ENCODE data around the gene ARHGAP33.
"Not testable (repeated sequence)": the region's sequence is repeated elsewhere in the genome, so short reads cannot be mapped to it uniquely, and the experiment has no call there.

Gene ARHGAP33

DNA sequence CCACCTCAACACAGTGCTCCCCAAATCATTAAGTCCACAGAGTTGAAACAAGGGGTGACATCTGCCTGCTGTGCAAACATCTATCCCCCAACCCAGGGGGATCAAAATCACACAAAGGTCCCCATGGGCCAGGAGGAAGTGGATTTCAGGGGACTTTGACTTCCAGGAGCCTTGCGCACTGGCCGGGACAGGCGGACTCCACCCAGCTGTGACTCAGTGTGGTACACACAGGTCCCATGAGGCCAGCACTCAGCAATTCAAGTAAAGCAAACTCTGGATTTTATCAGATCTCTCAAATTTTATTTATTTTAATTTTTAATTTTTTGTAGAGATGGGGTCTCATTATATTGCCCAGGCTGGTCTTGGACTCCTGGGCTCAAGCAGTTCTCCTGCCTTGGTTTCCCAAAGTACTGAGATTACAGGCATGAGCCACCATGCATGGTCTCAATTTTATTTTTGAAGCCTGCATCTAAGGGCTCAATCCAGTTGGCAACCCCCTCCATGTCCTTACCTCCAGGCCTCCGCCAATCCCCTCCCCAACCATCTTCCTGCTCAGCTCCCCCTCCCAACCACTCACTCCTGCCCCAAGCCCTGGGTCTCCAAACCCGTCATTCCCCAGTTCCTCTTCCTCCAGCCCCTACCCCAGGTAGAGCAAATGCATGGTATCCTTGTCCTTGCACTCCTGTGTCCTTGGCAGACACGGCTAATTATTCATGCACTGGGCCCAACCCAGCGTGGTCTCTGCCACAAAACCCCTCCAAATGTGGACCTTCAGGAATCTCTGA is 18.2 kb downstream of the ARHGAP33 start:
- Mint-ChIP-seq H3K36me3 (no peaks in the 10 kb centered on the region), H3K4me3 (no peak overlapping the region), H3K4me1 (peaks cover 7 to 11% of the 10 kb centered on the region in 2 donors), H3K27me3 (peaks cover 32 to 50% of the 10 kb centered on the region in 2 donors), H3K27ac (peak overlapping the region; percentile 52), H3K9me3 (no peaks in the 10 kb centered on the region)
- ATAC-seq (replicated peaks) (peak in 1 of 2 donors; percentile 46), DNase-seq (no peak)

DNA sequence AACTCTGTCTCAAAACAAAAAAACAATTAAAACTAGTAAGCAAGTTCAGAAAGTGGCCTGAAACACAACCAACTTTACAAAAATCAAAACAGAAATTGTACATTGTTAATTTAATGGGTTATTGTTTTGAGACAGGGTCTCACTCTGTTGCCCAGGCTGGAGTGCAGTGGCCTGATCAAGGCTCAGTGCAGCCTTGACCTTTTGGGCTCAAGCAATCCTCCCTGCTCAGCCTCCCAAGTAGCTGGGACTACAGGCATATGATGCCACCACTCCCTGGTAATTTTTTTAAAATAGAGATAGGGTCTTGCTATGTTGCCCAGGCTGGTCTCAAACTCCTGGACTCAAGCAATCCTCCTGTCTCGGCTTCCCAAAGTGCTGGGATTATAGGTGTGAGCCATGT is 20.2 kb downstream of the ARHGAP33 start:
- H3K27ac Mint-ChIP-seq; DNase-seq; H3K4me3 Mint-ChIP-seq; ATAC-seq (replicated peaks); H3K9me3 Mint-ChIP-seq; H3K36me3 Mint-ChIP-seq: not testable (repeated sequence)
- Mint-ChIP-seq H3K4me1 (peaks cover 6 to 11% of the 10 kb centered on the region in 2 donors), H3K27me3 (peaks cover 36 to 55% of the 10 kb centered on the region in 2 donors)

DNA sequence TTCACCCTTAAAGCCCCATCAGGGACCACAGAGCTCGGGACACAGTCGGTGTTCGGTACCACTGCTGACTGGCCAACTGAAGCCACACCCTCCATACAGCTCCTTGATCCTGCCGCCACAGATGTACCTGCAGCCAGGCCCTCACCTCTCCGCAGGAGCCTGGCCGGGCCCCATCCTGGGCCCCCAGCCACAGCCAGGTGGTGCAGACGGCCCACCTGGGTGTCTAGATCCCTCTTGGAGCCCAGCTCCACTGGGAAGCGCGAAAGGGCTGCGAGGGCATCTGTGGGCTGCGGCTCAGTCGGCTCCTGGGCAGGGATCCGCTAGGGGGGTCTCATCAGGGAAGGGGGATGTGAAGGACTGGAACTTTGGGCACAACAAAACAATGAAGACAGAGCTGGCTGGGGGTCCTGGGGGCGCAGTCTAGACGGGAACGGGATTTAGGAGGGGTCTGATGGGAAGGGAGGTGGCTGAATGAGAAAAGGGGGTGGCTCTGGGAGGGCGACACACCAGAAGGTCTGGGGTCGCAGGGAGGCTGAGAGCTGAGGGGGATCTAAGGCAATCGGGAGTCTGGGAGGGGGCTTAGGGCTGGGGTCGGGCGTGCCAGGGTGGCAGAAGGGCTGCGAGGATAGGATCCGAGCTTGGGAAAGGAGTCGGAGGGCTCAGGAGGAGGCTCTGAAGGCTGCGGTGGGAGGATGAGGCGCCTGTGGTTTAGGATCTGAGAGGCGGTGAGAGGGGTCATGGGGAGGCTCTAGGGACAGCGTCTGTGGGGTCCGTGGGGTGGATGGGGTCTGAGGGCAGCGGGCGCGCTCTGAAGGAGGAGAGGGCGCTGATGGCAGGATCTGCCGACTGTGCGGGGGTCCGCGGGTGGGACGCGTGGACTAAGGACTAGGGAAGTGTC is 21.5 kb downstream of the ARHGAP33 start:
- DNase-seq (no peak), ATAC-seq (replicated peaks) (no peak)
- Mint-ChIP-seq H3K27me3 (peaks cover 36 to 50% of the 10 kb centered on the region in 2 donors), H3K4me1 (peaks cover 6 to 11% of the 10 kb centered on the region in 2 donors), H3K9me3 (peaks cover 0 to 2% of the 10 kb centered on the region in 2 donors), H3K4me3 (peak overlapping the region in 1 of 2 donors; percentile 52), H3K36me3 (no peaks in the 10 kb centered on the region), H3K27ac (no peak overlapping the region)

DNA sequence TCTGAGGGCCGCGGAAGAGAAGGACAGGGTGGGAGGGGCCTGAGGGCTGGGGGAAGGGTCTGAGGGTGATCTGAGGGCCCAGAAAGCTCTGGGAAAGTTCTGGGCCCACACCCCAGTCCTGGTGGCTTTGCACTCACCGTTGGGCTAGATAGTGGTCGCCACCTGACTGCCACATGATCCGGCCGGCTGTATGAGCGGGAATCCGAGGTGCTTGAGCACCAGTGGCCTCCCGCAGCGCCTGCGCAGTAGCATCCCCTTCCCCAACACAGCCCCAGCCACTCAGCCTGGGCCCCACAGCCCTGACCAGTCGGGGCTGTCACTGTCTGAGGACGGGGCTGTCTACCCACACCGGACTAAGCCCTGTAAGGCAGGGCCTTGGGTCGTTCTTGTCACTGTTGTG is 22.3 kb downstream of the ARHGAP33 start:
- H3K27me3 Mint-ChIP-seq = peaks cover 32 to 43% of the 10 kb centered on the region in 2 donors
- H3K4me3 Mint-ChIP-seq = no peak overlapping the region
- H3K9me3 Mint-ChIP-seq = peaks cover 0 to 2% of the 10 kb centered on the region in 2 donors
- H3K4me1 Mint-ChIP-seq = peaks cover 6 to 11% of the 10 kb centered on the region in 2 donors
- DNase-seq = no peak
- ATAC-seq (replicated peaks) = peak; percentile 25 to 39
- no peaks in the 10 kb centered on the region for H3K36me3 Mint-ChIP-seq
- H3K27ac Mint-ChIP-seq = no peak overlapping the region

DNA sequence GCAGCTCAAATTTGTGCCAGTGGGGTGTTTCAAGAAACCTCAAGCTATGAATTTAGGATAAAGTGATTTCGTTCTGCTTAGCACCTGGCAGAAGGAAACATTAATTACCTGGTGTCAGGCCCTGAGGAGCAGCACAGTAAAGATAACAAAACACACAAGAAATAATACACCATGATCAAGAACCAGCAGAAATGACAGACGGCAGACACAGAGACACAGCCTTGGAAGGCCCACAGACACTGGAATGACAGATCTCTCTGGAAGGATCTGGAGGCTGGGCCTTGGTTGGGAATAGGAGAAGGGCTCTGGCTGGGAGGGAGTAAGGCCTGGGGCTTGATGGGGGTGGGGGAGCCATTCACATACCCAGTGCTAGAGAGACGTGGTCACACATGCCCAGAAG is 26.5 kb downstream of the ARHGAP33 start:
- peak overlapping the region; percentile 4 for H3K27ac Mint-ChIP-seq
- peaks cover 15 to 21% of the 10 kb centered on the region in 2 donors for H3K27me3 Mint-ChIP-seq
- peaks cover 0 to 2% of the 10 kb centered on the region in 2 donors for H3K9me3 Mint-ChIP-seq
- H3K36me3 Mint-ChIP-seq = no peaks in the 10 kb centered on the region
- no peak overlapping the region for H3K4me3 Mint-ChIP-seq
- ATAC-seq (replicated peaks) (no peak), DNase-seq (no peak)
- peaks cover 17 to 24% of the 10 kb centered on the region in 2 donors for H3K4me1 Mint-ChIP-seq

DNA sequence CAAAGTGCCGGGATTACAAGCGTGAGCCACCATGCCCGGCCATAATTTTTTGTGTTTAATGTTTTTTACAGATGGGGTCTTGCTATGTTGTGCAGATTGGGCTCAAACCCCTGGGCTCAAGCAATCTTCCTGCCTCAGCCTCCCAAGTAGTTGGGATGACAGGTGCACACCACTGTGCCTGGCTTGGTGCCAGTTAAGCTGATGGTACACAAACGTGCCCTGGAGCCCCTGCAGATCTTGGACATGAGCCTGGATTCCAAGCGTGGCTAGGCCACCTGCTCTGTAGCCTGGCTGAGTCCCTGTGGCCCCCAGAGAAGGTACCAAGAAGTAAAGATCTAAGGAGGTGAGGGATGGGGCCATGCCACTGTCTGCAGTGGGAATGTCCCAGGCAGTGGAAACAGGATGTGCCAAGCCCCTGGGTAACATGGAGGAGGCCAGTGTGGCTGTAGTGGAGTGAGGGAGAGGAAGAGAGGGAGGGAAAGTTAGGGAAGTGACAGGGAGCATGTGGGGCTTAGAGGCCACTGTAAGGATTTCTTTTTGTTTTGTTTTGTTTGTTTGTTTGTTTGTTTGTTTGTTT is 30.2 kb downstream of the ARHGAP33 start:
- H3K27me3 Mint-ChIP-seq = peaks cover 2 to 5% of the 10 kb centered on the region in 2 donors
- peaks cover 14 to 17% of the 10 kb centered on the region in 2 donors for H3K4me1 Mint-ChIP-seq
- H3K36me3 Mint-ChIP-seq = no peaks in the 10 kb centered on the region
- ATAC-seq (replicated peaks) = no peak
- no peak for DNase-seq
- no peak overlapping the region for H3K4me3 Mint-ChIP-seq
- H3K9me3 Mint-ChIP-seq = peaks cover 0 to 2% of the 10 kb centered on the region in 2 donors
- H3K27ac Mint-ChIP-seq = peak overlapping the region; percentile 59

DNA sequence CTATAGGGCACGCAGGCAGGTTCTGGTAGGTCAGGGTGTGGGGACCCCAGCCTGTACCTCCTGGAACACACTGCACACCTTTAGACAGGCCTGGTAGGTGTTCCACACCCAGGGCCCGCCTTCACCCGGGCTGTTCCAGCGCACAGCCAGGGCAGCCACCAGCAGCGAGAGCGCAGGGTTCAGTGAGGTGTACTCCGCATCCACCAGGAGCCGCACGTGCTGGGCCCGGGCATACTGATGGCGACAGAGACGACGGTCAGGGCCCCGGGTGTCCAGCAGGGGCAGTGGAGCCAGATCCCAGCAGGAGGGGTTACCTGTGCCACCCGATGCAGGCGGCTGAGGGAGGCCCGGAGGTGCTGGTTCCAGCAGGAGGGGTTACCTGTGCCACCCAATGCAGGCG is 31.2 kb downstream of the ARHGAP33 start:
- DNase-seq (no peak), ATAC-seq (replicated peaks) (no peak)
- H3K27me3 Mint-ChIP-seq = peaks cover 12% of the 10 kb centered on the region in 2 donors
- H3K36me3 Mint-ChIP-seq = no peaks in the 10 kb centered on the region
- no peak overlapping the region for H3K27ac Mint-ChIP-seq
- H3K4me1 Mint-ChIP-seq = peaks cover 14 to 17% of the 10 kb centered on the region in 2 donors
- no peak overlapping the region for H3K4me3 Mint-ChIP-seq
- H3K9me3 Mint-ChIP-seq = peaks cover 0 to 2% of the 10 kb centered on the region in 2 donors

DNA sequence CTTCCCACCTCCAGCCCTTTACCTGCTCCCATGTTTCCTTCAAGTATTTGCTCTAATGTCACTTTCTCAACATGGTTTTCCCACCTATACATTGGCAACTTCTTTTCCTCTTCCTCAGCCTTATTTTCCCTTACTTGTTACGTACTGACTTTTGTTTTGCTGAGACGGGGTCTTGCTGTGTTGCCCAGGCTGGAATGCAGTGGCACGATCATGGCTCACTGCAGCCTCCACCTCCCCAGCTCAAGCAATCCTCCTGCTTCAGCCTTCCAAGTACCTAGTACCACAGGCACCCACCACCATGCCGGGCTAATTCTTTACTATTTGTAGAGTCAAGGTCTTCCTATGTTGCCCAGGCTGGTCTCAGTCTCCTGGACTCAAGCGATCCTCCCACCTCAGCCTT is 32.3 kb downstream of the ARHGAP33 start:
- H3K9me3 Mint-ChIP-seq = no peaks in the 10 kb centered on the region
- H3K36me3 Mint-ChIP-seq = no peaks in the 10 kb centered on the region
- H3K27ac Mint-ChIP-seq = no peak overlapping the region
- H3K27me3 Mint-ChIP-seq = peaks cover 16 to 22% of the 10 kb centered on the region in 2 donors
- no peak overlapping the region for H3K4me3 Mint-ChIP-seq
- H3K4me1 Mint-ChIP-seq = peaks cover 14 to 17% of the 10 kb centered on the region in 2 donors
- ATAC-seq (replicated peaks) (no peak), DNase-seq (no peak)

DNA sequence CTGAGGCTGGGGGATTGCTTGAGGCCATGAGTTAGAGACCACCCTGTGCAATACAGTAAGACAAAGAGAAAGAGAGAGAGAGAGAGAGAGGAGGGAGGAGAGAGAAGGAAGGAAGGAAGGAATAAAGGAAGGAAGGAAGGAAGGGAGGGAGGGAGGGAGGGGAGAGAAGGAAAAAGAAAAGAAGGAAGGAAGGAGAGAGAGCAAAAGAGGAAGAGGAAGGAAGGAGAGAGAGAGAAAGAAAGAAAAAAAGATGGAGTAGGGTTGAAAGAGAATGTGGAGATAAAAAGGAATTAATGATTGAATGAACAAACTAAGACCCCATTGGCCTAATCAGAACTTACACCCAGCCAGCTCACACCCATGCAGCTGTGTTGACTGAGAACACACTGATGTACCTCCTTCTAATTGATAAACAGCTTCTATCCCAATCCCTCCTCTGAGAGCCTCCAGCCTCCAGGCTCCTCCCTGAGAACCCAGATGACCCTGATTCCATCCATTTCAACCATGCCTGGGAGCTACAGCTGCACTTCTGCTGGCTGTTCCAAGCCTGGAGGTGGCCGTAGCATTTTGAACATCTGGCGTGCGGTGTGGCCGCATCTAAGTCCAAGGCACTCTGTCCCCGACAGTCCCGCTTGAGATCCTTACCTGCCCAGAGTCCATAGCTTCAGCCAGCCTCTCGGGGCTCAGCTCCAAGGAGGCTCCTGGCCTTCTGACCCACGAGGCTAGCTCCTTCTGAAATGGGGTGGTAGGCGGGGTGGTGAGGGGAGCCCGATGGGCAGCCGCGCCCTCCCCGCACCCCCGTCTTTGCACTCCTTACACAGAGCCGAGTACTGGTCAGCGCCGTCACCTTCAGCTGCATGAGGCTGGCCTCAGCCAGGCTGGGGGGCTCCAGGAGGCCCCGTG is 36.2 kb downstream of the ARHGAP33 start:
- peaks cover 0 to 2% of the 10 kb centered on the region in 2 donors for H3K4me1 Mint-ChIP-seq
- ATAC-seq (replicated peaks) = no peak

DNA sequence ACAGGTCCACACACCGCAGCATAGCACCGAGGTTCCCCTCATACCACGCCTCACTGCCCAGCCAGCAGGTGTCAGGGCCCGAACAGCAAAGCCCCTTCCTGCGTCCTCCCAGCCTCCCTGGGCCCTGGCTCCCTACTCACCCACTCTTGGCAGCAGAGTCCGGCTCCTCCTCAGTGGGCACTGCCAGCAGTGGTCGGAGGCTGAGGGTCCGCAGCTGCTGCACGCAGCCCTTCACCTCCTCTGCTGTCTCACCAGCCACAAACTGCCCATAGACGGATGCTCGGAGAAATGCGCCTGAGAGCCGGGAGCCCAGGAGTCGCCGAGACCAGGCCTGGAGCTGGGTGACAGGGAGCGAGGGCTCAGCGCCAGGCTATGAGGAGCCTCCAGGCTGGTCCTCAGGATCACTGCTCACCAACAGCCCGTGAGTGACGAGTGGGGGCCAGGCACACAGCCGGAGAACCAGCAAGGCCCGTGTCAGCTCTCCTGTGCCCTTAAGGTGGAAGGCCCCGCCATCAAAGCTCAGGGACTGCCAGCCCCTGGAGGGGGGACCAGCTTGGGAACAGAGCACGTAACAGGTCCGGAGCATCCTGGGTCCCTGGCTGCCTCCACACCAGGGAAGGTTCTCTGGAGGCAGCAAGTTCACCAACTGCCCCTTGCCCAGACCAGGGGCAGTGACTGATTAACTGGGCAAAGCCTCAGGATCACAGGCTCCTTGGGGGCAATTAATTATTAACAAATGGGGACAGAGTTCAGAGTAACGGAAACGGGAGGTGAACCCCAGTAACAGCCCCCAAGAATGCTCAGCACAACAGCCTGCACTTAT is 37.1 kb downstream of the ARHGAP33 start, which contains the start of gene PRODH2:
Gene PRODH2 (minus strand): TSS at position 626 of the 823 bp plus-strand sequence. CDS start 40 bp downstream, at position 586.
- DNase-seq (no peak), ATAC-seq (replicated peaks) (no peak)
- H3K9me3 Mint-ChIP-seq = peaks cover 0 to 4% of the 10 kb centered on the region in 2 donors
- no peak within 1 kb of the TSS for H3K4me3 Mint-ChIP-seq
- peaks cover 0 to 2% of the 10 kb centered on the region in 2 donors for H3K4me1 Mint-ChIP-seq
- H3K27ac Mint-ChIP-seq = no peak within 1 kb of the TSS
- peaks cover 33 to 41% of the 10 kb centered on the region in 2 donors for H3K27me3 Mint-ChIP-seq
- peaks cover 0 to 3% of the 10 kb centered on the region in 2 donors for H3K36me3 Mint-ChIP-seq

More for the DNA sequence above, 36.2 kb downstream of the ARHGAP33 start:
- peaks cover 0 to 3% of the 10 kb centered on the region in 2 donors for H3K36me3 Mint-ChIP-seq
- H3K27me3 Mint-ChIP-seq = peaks cover 30 to 39% of the 10 kb centered on the region in 2 donors
- DNase-seq = no peak
- H3K4me3 Mint-ChIP-seq = no peak overlapping the region
- no peak overlapping the region for H3K27ac Mint-ChIP-seq
- peaks cover 0 to 4% of the 10 kb centered on the region in 2 donors for H3K9me3 Mint-ChIP-seq

DNA sequence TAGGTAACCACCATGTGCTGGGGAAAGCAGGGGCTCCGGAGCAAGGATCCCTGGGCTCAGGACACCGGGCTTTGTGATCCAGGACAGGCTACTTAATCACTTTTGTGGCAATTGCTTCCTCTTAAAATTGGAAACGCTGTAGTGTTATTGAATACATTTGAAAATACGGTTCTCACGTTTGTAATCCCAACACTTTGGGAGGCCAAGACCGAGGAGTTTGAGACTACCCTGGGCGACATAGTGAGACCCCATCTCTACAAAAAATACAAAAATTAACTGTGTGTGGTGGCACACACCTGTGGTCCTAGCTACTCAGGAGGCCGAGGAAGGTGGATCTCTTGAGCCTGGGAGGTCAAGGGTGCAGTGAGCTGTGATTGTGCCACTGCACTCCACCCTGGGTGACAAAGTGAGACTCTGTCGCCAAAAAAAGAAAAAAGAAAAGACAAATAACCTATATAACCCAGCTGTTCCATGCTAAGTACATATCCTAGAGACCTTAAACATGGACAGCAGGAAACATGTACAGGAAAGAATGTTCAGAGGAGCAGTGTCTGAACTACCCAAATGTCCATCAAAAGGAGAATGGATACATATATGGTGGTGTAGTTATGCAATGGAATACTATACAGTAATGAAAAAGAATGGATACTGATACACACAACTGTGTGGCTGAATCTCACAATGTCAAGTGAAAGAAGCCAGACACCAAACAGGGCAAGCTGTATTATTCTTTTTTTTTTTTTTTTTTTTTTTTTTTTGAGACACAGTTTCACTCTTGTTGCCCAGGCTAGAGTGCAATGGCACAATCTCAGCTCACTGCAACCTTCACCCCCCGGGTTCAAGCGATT is 37.9 kb downstream of the ARHGAP33 start:
- peaks cover 36 to 41% of the 10 kb centered on the region in 2 donors for H3K27me3 Mint-ChIP-seq
- DNase-seq (no peak), ATAC-seq (replicated peaks) (no peak)
- H3K9me3 Mint-ChIP-seq = peaks cover 0 to 4% of the 10 kb centered on the region in 2 donors
- H3K27ac Mint-ChIP-seq = no peak overlapping the region
- peaks cover 0 to 3% of the 10 kb centered on the region in 2 donors for H3K36me3 Mint-ChIP-seq
- H3K4me3 Mint-ChIP-seq = no peak overlapping the region
- peaks cover 0 to 2% of the 10 kb centered on the region in 2 donors for H3K4me1 Mint-ChIP-seq

DNA sequence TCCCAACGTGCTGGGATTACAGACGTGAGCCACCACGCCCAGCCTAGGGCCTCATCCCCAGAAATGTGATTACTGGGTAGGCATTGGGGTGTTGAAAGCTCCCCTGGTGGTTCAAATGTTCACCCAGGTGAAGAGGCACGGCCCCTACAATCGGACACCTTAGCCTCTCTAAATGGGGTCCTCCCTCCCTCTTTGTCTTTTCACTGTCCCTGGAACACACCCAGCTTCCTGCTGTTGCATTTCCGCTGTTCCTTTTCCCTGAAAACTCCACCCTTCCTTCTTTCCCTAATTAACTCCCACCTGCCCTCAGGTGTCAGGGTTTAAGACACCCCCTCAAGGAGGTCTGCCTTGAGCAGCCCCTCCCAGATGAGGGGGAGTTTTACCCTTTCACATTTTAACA is 40.9 kb downstream of the ARHGAP33 start:
- Mint-ChIP-seq H3K4me1 (no peaks in the 10 kb centered on the region), H3K9me3 (peaks cover 0 to 4% of the 10 kb centered on the region in 2 donors), H3K27me3 (peaks cover 32 to 38% of the 10 kb centered on the region in 2 donors), H3K27ac (no peak overlapping the region), H3K4me3 (no peak overlapping the region), H3K36me3 (peaks cover 0 to 3% of the 10 kb centered on the region in 2 donors)
- DNase-seq = no peak
- ATAC-seq (replicated peaks) = no peak
